ENCODE results near the gene KRTAP2-1.
"Not testable (repeated sequence)": the region's sequence is repeated elsewhere in the genome, so short reads cannot be mapped to it uniquely, and the experiment has no call there.

KRTAP2-1 gene

GRCh38 chr17:41012326-41013120, 34.6 kb downstream of the KRTAP2-1 start:
- DNase-seq, result no peak

- DNase-seq, result no peak
These were observed 36.7 kb downstream of the KRTAP2-1 start for GRCh38 chr17:41010441-41010840.

GRCh38 chr17:41009936-41010335, 37.2 kb downstream of the KRTAP2-1 start:
- DNase-seq, result no peak

- DNase-seq, result no peak
These were observed 37.8 kb downstream of the KRTAP2-1 start for GRCh38 chr17:41009301-41009760.

GRCh38 chr17:41008811-41009210, 38.3 kb downstream of the KRTAP2-1 start, which contains the start of gene KRTAP3-1:
TSS of gene KRTAP3-1 (minus strand) at chr17:41009128. CDS start at chr17:41009074, 54 bp downstream.
- DNase-seq, result no peak

- DNase-seq, result no peak
These were observed 42.7 kb downstream of the KRTAP2-1 start for GRCh38 chr17:41004397-41004796.

- no peak for DNase-seq
These were observed 43.2 kb downstream of the KRTAP2-1 start for GRCh38 chr17:41003926-41004325.

GRCh38 chr17:41002814-41003213, 44.3 kb downstream of the KRTAP2-1 start:
- no peak for DNase-seq

- DNase-seq, result no peak
These were observed 45.3 kb downstream of the KRTAP2-1 start for GRCh38 chr17:41001795-41002194.

GRCh38 chr17:40999563-40999962, 47.6 kb downstream of the KRTAP2-1 start, which contains the start of gene KRTAP3-2:
TSS of gene KRTAP3-2 (minus strand) at chr17:40999906. CDS start at chr17:40999853, 53 bp downstream.
- DNase-seq, result not testable (repeated sequence)

- no peak for DNase-seq
These were observed 49.8 kb downstream of the KRTAP2-1 start for GRCh38 chr17:40997361-40997760.

- no peak for DNase-seq
These were observed 50.3 kb downstream of the KRTAP2-1 start for GRCh38 chr17:40996829-40997228.
